CD4-positive, alpha-beta T cell treated with Interferon gamma for 1 hour (primary cell): ENCODE measurements around the gene MAP2K5.

Experiments
- DNase-seq: peaks from one replicate; pipeline ENCODE4 v3.0.0-alpha.2; 2020

MAP2K5 gene

GRCh38 chr15:67788986-67789385 lies 246.5 kb downstream of the MAP2K5 start:
- DNase-seq, result no peak

- no peak for DNase-seq
Observed at GRCh38 chr15:67790610-67791319, 248.3 kb downstream of the MAP2K5 start.

DNA sequence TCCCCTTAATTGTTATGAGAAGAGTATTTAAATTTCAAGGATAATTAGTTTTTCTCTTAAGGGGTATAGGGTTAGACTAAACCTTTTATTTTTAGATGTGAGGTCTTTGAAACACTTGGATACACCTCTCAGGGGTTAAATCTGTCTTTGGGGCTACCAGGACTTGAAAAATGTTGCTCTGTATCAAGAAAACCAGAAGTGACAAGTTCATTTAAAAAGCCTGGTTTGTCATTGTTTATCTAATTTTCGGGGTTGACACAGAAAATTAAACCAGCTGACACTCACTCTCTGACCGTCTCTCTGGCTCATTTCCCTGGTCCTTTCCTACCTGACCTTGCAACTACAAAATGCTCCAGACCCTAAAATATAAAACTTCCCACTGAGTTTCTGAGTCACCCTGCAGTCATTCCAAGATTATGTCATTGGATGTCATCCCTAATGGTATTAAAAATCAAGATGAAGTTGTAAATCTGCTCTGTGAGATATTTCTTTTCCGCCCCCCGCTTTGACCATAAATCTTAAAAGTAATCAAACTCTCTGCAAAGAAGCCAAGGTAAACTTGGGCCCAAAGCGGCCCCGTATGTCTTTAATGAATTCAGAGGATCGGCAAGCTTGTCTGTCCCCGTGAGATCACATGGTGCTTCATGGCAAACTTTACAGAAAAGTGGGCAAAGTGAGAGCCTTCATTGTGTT lies 249.9 kb downstream of the MAP2K5 start:
- DNase-seq, result no peak

DNA sequence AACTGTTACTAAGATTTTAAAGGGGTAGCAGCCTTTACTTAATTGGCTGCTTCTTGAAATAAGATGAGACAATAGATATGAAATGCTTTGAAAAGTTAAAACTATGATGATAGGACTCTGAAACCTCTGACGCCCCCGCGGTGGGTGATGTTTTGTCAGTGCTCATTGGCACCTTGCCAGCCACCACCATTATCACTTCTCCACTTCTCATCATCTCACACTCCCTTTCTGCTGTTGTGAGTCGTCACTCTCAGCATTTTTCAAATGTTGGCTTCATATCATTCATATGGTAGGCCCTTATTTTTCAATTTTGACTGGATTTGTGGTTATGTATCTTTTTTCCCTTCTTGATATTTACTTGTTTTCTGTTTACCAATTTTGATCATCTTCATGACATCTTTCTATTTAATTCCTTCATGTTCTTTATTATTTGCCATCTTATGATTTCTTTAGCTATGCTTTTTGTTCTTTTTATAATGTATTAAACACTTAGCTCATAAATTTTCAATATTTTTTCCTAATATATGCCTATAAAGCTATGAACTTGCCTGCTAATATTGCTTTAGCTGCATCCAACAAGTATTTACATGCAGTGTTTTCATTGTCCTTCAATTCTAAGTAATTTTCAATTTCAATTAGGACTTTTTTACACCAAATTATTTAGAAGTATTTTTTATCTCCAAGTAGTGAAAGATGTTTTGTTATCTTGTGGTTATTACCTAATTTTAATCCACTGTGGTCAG lies 252.5 kb downstream of the MAP2K5 start:
- DNase-seq, result no peak

DNA sequence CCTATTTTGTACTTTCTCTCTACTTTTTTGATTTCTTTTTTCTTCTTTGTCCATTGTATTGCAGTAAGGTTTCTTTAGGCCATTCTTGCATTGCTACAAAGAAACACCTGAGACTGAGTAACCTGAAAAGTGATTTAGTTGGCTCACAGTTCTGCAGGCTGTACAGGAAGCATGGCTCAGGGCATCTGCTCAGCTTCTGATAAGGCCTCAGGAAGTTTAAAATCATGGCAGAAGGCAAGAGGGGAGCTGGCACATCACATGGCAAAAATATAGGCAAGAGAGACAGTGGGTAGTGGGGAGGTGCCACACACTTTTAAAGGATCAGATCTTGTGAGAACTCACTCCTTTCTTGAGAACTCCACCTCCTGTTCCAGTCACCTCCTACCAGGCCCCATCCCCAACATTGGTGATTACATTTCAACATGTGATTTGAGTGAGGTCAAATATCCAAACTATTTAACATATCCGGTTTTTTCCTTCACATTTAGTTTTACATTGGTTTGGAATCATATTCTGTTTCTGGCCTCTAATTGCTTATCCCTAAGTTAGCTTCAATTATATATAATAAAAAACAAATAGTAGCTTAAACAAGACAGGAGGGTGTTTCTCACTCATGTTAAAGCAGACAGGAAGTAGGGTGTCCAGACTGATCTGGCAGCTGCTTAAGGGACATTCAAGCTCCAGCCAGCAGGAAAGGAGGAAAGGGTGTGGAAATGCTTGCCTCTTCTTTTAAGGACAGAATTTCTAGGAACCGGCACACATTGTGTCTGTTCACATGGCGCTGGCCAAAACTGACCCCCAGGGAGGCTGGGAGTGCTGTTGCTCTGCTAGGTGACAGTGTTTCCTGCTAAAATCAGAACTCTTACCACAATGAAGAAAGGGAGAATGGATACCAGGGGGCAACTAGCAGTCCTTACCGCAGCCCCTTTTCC lies 254.0 kb downstream of the MAP2K5 start:
- no peak for DNase-seq

DNA sequence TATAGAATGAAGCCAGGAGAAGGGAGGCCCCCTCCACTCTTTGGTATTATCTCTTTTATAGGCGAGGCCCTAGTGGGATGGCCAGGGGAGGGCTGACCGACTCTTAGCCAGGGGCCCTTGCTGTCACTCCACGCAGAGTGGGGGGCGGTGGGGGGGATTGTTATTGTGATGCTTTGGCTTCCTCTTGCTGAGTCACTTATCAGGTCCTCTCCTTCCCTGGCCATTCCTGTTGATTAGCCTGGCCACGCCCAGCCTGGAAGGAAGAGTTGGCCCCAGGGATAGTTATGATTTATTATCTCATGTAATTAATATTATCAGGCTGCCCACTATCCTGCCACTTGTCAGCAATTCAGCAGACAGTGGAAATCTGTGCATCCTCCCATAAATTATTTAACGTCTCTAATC lies 257.3 kb downstream of the MAP2K5 start:
- no peak for DNase-seq

- no peak for DNase-seq
Observed at GRCh38 chr15:67801142-67801541, 258.6 kb downstream of the MAP2K5 start.

DNA sequence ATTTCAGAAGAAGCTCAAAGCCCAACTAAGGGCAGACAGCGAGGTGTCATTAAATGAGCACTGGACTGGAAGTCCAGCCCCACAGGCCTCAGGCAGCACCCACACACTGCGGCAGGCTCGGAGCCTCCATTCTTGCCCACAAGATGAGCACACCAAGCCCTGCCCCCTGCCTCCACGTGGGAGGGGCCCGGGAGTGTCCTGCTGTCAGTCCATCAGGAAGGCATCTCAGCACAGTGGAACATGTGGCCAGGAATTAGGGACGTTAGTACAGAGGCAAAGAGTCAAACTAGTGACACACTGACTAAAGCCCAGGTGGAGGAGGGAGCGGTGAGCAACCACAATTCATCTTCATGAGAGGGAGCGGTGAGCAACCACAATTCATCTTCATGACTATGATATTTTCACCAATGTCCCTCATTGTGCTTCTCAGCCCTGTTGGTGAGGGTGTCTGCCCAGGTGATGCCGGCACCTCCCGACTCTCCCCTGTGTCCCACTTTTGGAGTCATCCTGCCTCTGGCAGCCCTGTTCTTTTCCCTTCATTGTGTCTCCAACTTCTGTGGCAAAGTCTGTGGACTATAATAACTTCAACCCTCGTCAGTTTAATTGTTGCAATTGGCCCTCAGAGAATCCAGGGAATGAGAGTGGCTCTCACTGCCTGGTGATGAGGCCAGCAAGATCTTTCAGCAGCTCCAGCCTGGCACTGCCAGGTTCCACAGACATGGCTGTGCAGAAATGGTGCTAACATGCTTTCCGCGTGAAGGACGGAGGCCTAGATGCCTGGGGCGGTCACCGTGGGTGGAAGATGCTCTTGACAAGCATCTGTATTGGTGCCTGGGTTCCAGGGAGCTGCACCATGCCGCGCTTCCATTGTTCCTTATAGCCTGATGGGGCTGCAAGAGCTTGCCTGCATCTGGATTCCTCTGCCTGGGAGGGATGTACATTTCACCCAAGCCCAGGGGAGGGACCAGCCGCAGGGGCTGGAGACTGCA lies 259.7 kb downstream of the MAP2K5 start:
- no peak for DNase-seq

DNA sequence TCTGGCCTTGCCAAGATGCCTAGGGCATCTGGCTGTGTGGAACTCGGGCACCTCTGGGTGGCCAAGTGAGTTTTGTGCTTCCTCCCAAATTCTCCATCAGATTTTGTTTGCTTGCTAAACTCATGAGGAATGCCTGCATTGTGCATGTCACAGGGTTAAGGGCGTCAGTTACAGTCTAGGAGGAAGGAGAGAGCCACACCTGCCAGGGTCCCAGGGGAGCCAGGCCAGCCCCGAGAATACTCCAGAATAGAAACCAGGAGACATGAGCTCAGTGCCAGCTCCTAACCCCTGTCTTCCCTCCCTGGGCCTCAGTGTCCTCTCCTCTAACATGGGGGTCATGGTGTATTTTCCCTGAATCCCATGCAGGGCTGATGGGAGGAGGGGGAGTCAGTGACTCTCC lies 260.8 kb downstream of the MAP2K5 start:
- DNase-seq, result no peak

DNA sequence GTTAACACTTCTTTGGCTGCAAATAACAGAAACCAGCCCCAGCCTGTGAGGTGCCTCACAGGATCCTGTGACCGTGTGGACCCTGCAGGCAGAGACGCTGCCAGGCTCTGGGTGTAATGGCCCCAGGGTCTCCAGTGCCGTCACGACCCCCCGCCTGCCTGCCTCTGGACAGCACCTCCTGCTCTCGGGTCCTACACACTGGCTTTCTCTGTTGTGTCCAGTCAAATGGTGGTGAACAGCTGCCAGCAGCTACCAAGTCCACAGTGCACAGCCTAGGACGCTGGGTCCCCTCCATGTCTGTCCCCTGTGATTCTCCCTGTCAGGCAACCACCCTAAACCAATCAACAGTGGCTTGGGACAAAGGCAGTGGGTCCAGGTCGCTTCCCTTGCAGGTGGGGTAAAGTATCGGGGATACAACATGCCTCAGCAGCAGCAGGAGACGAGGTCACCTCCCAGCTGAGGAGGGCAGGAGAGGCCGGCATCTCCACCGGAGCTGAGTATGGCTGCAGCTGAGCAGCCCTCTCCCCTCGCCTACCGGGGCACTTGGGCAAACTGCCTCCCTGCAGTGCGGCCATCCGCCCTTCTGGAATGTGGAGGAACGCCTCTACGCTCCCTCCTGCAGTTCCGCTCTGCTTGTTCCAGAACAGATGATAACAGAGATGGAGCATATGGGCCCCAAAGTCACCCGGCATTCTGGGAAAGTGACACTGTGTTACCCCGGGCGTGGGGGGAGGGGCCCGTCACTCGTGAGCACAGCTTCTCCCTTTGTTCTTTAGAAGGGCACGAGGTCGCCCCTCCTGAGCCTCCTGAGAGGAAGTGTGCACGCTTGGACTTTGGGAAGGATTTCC lies 261.7 kb downstream of the MAP2K5 start:
- no peak for DNase-seq

DNA sequence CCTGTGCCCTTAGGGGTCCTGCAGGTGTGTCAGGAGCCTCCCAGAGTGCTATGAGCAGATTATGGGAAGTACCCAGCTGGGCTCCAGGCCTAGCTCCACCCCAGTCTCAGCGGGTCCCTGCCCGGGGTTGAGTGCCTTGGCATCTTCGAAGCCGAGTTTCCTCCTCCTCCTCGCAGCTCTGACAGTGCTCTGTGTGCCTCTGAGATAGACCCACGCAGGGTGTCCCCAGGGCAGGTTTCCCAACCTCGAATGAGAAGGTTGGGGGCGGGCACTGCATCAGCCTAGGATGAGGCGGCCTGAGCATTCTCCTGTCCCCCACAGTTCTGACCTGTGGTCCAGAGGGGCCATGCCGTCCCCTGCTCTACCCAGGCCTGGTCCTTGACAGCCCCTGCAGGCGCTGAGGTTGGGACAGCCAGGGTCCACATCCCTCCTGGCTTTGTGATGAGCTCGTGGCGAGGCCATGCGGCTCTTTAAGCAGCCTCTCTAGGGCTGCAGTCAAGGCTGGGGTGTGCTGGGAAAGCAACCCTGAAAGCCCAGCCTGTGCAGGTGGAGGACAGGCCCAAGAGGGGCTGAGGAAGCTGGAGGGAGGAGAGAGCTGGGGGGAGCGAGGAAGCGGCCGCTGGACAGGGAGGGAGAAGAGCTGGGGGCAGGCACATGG lies 262.6 kb downstream of the MAP2K5 start:
- no peak for DNase-seq

GRCh38 chr15:67805666-67806516 lies 263.4 kb downstream of the MAP2K5 start:
- no peak for DNase-seq

DNA sequence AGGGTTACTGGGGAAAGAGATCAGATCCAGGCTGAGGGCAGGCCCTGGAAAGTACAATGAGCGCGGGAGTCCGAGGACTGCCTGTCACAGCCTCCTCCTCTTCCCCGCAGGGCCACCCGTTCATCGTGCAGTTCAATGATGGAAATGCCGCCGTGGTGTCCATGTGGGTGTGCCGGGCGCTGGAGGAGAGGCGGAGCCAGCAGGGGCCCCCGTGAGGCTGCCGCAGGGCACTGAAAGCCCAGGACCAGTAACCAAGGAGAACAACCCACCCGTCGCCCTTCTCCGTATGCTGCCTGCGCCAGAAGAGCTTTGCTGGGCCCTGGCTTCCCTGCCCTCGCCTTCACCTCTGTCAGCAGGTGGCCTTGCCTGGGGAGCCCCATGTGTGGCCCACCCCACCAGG lies 264.0 kb downstream of the MAP2K5 start:
- no peak for DNase-seq

DNA sequence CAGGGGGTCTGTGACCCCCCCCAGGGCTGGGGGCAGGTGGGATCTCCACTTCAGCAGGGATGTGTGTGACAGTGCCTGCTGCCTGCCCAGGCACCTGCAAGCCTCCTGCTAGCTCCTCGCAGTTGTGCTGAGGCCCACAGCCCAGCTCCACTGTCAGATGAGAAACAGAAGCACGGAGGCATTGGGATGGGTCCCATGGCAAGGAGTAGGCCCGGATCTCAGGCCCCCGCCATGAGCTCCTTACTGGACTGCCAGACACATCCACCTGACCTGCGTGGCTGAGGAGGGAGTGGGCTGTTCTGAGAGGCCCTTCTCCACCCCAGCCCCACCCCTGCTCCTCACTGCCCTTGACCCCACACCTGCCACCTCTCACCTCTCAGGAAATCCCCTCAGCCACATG lies 264.6 kb downstream of the MAP2K5 start:
- DNase-seq, result no peak

GRCh38 chr15:67807836-67808235 lies 265.3 kb downstream of the MAP2K5 start:
- DNase-seq, result no peak

GRCh38 chr15:67808821-67809220 lies 266.3 kb downstream of the MAP2K5 start:
- DNase-seq, result no peak

DNA sequence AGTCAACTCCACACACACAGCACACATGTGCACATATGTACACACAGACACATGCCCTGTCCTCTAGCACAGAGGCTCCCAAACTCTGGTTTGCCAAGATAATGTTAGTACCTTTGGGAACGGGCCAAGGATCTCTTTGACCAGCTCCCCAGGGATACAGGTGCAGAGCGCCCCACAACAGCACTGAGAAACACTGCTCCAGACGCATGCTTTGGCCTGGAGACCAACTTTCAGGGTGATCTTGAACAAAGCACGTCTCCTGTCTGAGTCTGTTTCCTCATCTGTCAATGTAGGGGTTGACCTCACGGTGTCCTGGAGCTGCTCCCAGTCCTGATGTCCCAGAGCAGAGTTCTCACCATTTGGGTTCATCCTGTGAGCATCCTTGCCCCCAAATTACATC lies 266.9 kb downstream of the MAP2K5 start:
- DNase-seq, result no peak

DNA sequence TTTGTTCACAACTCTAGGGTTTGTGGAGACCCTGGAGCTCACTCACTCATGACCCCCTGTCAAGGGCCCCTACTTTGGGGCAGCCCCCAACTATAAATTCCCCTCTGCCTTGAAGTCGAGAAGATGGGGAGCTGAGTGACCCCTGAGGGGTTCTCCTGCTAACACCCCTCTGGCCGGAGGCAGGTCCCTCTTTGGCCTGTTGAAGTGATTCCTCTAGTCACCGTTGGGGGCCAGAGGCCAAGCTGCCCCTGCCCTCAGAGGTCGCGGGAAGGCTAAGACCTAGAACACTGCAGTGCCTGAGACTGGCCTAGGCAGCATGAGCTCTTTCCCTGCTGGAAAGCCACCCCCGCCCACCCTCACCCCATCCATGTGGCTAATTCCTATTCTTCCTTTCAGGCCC lies 267.4 kb downstream of the MAP2K5 start:
- DNase-seq, result no peak

DNA sequence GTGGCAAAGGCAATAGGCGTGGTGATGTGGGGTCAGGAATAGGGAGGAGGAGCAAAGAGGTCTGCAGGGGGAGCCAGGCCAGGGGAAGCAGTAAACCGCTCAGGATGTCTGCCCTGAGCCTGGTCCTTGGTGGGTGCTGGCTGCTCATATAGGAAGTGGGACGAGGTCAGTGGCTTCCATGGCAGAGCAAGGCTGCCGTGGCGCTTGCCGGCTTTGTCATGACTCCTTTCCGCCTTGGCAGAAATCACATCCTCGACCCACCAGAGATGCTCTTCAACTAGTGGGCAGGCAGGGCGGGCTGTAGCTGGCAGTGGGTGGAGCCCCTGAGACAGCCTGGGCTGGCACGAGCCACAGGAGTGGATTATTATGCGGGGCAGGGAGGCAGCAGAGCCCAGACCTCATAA lies 269.7 kb downstream of the MAP2K5 start:
- no peak for DNase-seq
